ENCODE measurements around the gene ACOXL. TPM values are rescaled to one million over a fixed set of nuclear protein-coding genes. Genes with fewer than 3 reads are reported as not detected.

Gene ACOXL
- total RNA-seq, 2 experiments from 2014 or later, result 0.26 to 0.41 TPM

DNA sequence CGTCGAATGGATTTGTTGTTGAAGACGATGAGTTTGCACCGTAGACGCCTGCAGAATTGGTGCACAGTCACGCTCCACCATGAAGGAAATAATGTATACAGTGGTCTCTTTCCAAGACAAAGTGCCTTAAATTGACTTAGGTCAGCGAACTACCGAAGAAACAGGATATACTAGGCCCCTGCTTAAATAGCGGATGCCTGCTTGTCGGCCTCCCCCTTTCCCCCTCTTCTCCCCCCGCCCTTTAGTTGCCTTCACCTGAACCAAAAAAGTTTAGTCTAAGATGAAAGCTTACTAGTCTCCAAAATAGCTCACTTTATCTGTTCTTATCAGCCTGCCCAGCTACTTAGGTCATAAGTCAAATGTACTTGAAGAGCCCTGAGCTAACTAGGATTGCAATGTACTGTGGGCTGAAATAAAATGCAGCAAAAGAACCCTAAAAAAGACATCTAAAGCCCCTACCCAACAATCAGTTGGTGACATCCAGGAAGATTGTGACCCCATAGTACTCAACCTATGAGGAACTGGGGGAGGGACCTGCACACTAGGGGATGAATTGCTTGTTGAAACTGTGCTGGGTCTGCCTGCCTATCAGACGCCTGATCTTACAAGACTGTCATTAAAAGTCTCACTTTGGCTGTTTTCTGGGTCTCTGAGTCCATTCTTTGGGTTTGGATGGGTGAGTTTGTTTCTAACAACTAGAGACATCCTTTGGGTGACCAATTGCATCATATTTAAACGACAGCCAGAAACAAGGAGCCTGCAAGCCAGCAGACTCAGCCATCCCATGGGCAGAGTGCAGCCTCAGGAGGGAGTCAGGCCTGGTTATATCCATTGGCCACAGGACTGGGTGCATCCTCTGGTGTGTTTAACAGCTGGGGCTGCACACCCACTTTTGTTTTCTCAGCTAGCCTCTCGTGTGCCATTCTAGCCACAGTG, 14.5 kb downstream of the ACOXL start:
- ChIA-PET POLR2A (interaction anchor here (1.9 kb wide), 1 partner anchor 69 kb away, joined by 12 read pairs; the partner anchor contains the start of gene BUB1), CTCF (interaction anchor here (2.0 kb wide), 1 partner anchor 8 kb away, joined by 6 read pairs; no protein-coding TSS in a partner anchor)
- Mint-ChIP-seq H3K27me3 (peaks cover 67% of the 10 kb centered on the region), H3K27ac (no peak overlapping the region), H3K4me3 (no peak overlapping the region), H3K4me1 (ENCODE audit: low read depth) (peaks cover 19% of the 10 kb centered on the region), H3K9me3 (no peaks in the 10 kb centered on the region), H3K36me3 (no peaks in the 10 kb centered on the region)
- intact Hi-C loops (cut with micrococcal nuclease), result loop anchor here (5.0 kb wide), 1 partner anchor 345 kb away; no protein-coding TSS in a partner anchor
- no peak for DNase-seq

DNA sequence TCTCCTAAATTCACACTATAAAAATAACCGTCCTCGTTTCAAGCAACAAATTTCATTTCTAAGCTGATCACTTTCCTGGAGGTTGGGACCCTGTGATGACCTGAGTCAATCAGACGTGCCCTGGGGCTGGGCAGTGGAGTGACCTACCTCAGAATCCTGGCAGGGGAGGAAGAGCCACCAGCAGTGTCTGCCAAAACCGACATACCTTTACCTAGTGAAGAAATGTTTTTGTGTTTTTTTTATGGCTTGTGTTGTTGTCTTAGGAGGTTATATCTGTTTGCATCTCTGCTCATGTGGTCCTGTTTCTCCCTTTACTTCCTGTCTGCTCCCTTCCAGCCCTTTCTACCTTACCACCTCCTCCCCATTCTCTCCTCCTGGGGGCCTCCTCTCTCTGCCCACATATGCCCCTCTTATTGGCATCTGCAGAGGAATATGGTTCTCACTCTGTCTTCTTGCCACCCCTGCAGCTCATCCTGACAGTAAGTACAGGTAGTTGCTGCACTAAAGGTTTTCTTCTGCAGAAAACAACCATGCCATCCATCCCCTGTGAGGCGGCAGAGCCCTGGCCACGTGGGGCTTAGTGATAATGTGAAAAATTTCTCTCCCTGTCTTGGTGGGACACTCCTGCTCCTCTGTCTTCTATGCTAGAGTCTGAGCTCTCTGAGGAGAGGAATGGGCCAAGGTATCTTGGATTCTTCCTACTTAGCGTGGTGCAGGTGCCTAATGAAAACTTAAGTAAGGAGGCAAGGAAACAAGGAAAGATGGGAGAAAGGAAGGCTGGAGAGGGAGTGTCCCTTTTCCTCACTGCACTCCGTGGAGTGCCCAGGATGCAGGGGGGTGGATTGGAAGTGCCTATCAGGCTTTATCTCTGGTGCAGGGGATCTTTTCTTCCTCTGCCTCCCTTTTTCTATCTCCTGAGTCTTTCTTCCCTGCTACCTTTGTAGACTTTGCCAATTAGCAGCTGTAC, 15.4 kb downstream of the ACOXL start:
- intact Hi-C loops (cut with micrococcal nuclease), result loop anchor here (1.0 to 5.0 kb wide), 4 partner anchors 57 to 344 kb away; partner anchors contain the start of gene BUB1
- Mint-ChIP-seq H3K9me3 (no peaks in the 10 kb centered on the region), H3K4me3 (peak overlapping the region; percentile 23), H3K27me3 (peaks cover 63% of the 10 kb centered on the region), H3K27ac (no peak overlapping the region), H3K4me1 (ENCODE audit: low read depth) (peaks cover 19% of the 10 kb centered on the region), H3K36me3 (no peaks in the 10 kb centered on the region)
- peak; percentile 25 for DNase-seq
- POLR2A ChIA-PET, result interaction anchor here (1.9 kb wide), 1 partner anchor 69 kb away, joined by 12 read pairs; the partner anchor contains the start of gene BUB1
- CTCF ChIA-PET, result interaction anchor here (1.1 kb wide), 1 partner anchor 64 kb away, joined by 3 read pairs; no protein-coding TSS in a partner anchor

- intact Hi-C loops (cut with micrococcal nuclease), result loop anchor here (1.0 to 5.0 kb wide), 4 partner anchors 57 to 344 kb away; partner anchors contain the start of gene BUB1
- Mint-ChIP-seq H3K36me3 (no peaks in the 10 kb centered on the region), H3K27me3 (peaks cover 62% of the 10 kb centered on the region), H3K9me3 (no peaks in the 10 kb centered on the region), H3K4me1 (ENCODE audit: low read depth) (peaks cover 19% of the 10 kb centered on the region), H3K4me3 (peak overlapping the region; percentile 23), H3K27ac (peak overlapping the region; percentile 47)
- peak; percentile 89 for DNase-seq
- ChIA-PET POLR2A (interaction anchor here (1.9 kb wide), 1 partner anchor 70 kb away, joined by 12 read pairs; the partner anchor contains the start of gene BUB1), CTCF (interaction anchor here (1.1 kb wide), 1 partner anchor 64 kb away, joined by 3 read pairs; no protein-coding TSS in a partner anchor)
Measured at GRCh38 chr2:110748489-110748867, 16.1 kb downstream of the ACOXL start.

DNA sequence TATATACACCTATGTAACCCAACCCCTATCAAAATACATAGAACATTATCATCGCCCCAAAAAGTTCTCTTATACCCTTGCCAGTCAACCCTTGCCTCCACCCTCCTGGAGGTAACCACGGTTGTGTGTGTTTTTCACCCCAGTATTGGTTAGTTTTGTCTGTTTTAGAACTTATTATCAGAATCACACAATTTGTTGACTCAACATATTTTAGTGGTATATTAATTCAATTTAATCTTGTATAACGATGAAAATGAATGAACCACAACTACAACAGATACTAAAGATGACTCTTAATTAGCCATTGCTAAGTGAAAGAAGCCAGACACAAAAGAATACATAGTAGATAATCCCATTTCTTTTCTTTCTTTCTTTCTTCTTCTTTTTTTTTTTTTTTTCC, 19.3 kb downstream of the ACOXL start:
- ChIA-PET CTCF (no interaction called here), POLR2A (no interaction called here)
- peaks cover 35% of the 10 kb centered on the region for H3K27me3 Mint-ChIP-seq
- no peak overlapping the region for H3K4me3 Mint-ChIP-seq
- intact Hi-C loops (cut with micrococcal nuclease), result no loop called here
- H3K27ac Mint-ChIP-seq, result no peak overlapping the region
- H3K9me3 Mint-ChIP-seq, result no peaks in the 10 kb centered on the region
- no peak for DNase-seq
- peaks cover 19% of the 10 kb centered on the region for H3K4me1 Mint-ChIP-seq (ENCODE audit: low read depth)
- no peaks in the 10 kb centered on the region for H3K36me3 Mint-ChIP-seq

- POLR2A ChIA-PET, result no interaction called here
- H3K4me1 Mint-ChIP-seq (ENCODE audit: low read depth), result peaks cover 15% of the 10 kb centered on the region
- intact Hi-C loops (cut with micrococcal nuclease), result no loop called here
- no peak for DNase-seq
- CTCF ChIA-PET, result no interaction called here
- no peak overlapping the region for H3K4me3 Mint-ChIP-seq
- no peak overlapping the region for H3K27ac Mint-ChIP-seq
- H3K27me3 Mint-ChIP-seq, result peaks cover 37% of the 10 kb centered on the region
- H3K36me3 Mint-ChIP-seq, result no peaks in the 10 kb centered on the region
- H3K9me3 Mint-ChIP-seq, result no peaks in the 10 kb centered on the region
Measured at GRCh38 chr2:110752871-110753270, 20.5 kb downstream of the ACOXL start.

DNA sequence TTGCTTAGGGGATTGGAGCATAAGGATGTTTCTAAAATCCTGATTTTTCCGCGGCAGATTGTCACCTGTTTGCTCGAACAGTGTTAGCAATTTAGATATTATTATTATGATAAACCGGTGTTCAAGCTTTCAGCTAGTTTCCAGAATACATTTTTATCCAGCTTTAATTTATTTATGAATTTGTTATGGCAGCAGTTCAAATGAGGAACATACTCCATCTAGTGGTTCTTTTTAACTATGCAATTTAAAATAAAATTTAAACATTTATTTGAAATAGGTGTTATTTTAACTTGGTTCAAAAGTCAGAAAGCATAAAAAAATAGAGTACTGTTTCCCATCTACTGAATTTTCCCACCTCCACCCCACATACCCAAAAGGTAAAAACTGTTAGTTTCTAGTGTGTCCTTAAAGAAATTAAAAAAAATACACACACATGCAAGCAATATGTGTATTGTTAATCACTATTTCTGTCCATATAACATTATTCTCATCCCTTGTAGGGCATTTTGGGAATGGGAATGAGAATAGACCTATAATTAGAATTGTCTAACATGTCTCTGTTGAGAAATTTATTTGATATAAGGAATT, 23.2 kb downstream of the ACOXL start:
- ChIA-PET POLR2A (no interaction called here), CTCF (interaction anchor here (0.6 to 2.2 kb wide), 18 partner anchors 9 to 607 kb away, joined by 3 to 10 read pairs (median 4); partner anchors contain the start of genes BCL2L11 and BUB1)
- intact Hi-C loops (cut with micrococcal nuclease), result no loop called here
- no peaks in the 10 kb centered on the region for H3K4me1 Mint-ChIP-seq (ENCODE audit: low read depth)
- no peak overlapping the region for H3K27ac Mint-ChIP-seq
- DNase-seq, result no peak
- H3K9me3 Mint-ChIP-seq, result peaks cover 9% of the 10 kb centered on the region
- no peaks in the 10 kb centered on the region for H3K36me3 Mint-ChIP-seq
- no peak overlapping the region for H3K4me3 Mint-ChIP-seq
- H3K27me3 Mint-ChIP-seq, result peaks cover 32% of the 10 kb centered on the region

- Mint-ChIP-seq H3K36me3 (no peaks in the 10 kb centered on the region), H3K27me3 (peaks cover 34% of the 10 kb centered on the region)
- CTCF ChIA-PET, result no interaction called here
Measured at GRCh38 chr2:110759411-110759810, 27.0 kb downstream of the ACOXL start.

GRCh38 chr2:110764931-110765330, 32.6 kb downstream of the ACOXL start:
- CTCF ChIA-PET, result interaction anchor here (1.6 kb wide), 1 partner anchor 10 kb away, joined by 5 read pairs; no protein-coding TSS in a partner anchor
- Mint-ChIP-seq H3K36me3 (no peaks in the 10 kb centered on the region), H3K27me3 (peaks cover 35% of the 10 kb centered on the region), H3K9me3 (no peaks in the 10 kb centered on the region), H3K4me1 (ENCODE audit: low read depth) (no peaks in the 10 kb centered on the region), H3K4me3 (no peak overlapping the region), H3K27ac (no peak overlapping the region)
- intact Hi-C loops (cut with micrococcal nuclease), result no loop called here
- no peak for DNase-seq
- POLR2A ChIA-PET, result no interaction called here

More at GRCh38 chr2:110759411-110759810, 27.0 kb downstream of the ACOXL start:
- POLR2A ChIA-PET, result no interaction called here
- Mint-ChIP-seq H3K27ac (no peak overlapping the region), H3K9me3 (peaks cover 9% of the 10 kb centered on the region), H3K4me1 (ENCODE audit: low read depth) (no peaks in the 10 kb centered on the region), H3K4me3 (no peak overlapping the region)
- intact Hi-C loops (cut with micrococcal nuclease), result no loop called here
- DNase-seq, result no peak

- Mint-ChIP-seq H3K4me1 (ENCODE audit: low read depth) (no peaks in the 10 kb centered on the region), H3K36me3 (no peaks in the 10 kb centered on the region), H3K27ac (no peak overlapping the region), H3K9me3 (no peaks in the 10 kb centered on the region), H3K27me3 (peaks cover 39% of the 10 kb centered on the region), H3K4me3 (no peak overlapping the region)
- ChIA-PET CTCF (no interaction called here), POLR2A (no interaction called here)
- no peak for DNase-seq
- intact Hi-C loops (cut with micrococcal nuclease), result no loop called here
Measured at GRCh38 chr2:110766291-110766690, 33.9 kb downstream of the ACOXL start.

DNA sequence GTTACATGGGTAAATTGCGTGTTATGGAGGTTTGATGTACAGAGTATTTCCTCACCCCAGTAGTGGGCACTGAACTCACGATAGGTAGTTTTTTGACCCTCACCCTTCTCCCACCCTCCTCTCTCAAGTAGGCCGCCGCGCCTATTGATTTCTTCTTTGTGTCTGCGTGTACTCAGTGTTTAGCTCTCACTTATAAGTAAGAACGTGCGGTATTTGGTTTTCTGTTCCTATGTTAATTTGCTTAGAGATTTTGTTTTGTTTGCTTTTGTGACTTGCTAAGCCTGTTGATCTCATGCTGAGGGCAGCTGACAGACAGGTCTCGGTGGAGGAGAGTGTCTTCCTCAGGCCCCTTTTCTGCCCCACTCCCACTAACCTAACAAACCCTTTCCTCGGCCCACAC, 36.2 kb downstream of the ACOXL start:
- H3K9me3 Mint-ChIP-seq, result no peaks in the 10 kb centered on the region
- no peaks in the 10 kb centered on the region for H3K36me3 Mint-ChIP-seq
- H3K4me1 Mint-ChIP-seq (ENCODE audit: low read depth), result no peaks in the 10 kb centered on the region
- CTCF ChIA-PET, result no interaction called here
- no peak overlapping the region for H3K27ac Mint-ChIP-seq
- no peak overlapping the region for H3K4me3 Mint-ChIP-seq
- peaks cover 34% of the 10 kb centered on the region for H3K27me3 Mint-ChIP-seq
- intact Hi-C loops (cut with micrococcal nuclease), result no loop called here
- DNase-seq, result no peak
- POLR2A ChIA-PET, result no interaction called here

- ChIA-PET POLR2A (no interaction called here), CTCF (no interaction called here)
- H3K4me1 Mint-ChIP-seq (ENCODE audit: low read depth), result no peaks in the 10 kb centered on the region
- no peaks in the 10 kb centered on the region for H3K36me3 Mint-ChIP-seq
- intact Hi-C loops (cut with micrococcal nuclease), result no loop called here
- H3K27ac Mint-ChIP-seq, result no peak overlapping the region
- peaks cover 33% of the 10 kb centered on the region for H3K27me3 Mint-ChIP-seq
- no peaks in the 10 kb centered on the region for H3K9me3 Mint-ChIP-seq
- H3K4me3 Mint-ChIP-seq, result no peak overlapping the region
- DNase-seq, result no peak
Measured at GRCh38 chr2:110770404-110770958, 38.1 kb downstream of the ACOXL start.
